ENCODE results near the gene IGFBP7. TPM values are rescaled to one million over a fixed set of nuclear protein-coding genes. Genes with fewer than 3 reads are reported as not detected.

Gene IGFBP7
- total RNA-seq, 2 experiments from 2014 or later: not detected

- POLR2A ChIA-PET: no interaction called here
- CTCF ChIA-PET: interaction anchor here (0.8 to 3.8 kb wide), 2 partner anchors 14 to 112 kb away, joined by 3 to 20 read pairs; no protein-coding TSS in a partner anchor
- H3K4me1 Mint-ChIP-seq (ENCODE audit: low read depth): no peaks in the 10 kb centered on the region
Observed at GRCh38 chr4:57149833-57150232, 39.6 kb upstream of the IGFBP7 start.

GRCh38 chr4:57148831-57149505 lies 38.8 kb upstream of the IGFBP7 start:
- intact Hi-C loops (cut with micrococcal nuclease): no loop called here
- Mint-ChIP-seq H3K9me3 (no peaks in the 10 kb centered on the region), H3K4me3 (no peak overlapping the region), H3K27me3 (peaks cover 4% of the 10 kb centered on the region), H3K27ac (no peak overlapping the region), H3K36me3 (ENCODE audit: low read depth) (no peaks in the 10 kb centered on the region), H3K4me1 (ENCODE audit: low read depth) (no peaks in the 10 kb centered on the region)
- DNase-seq: no peak
- no peak for TF ChIP-seq CTCF (IDR thresholded peaks at IDR 0.05)
- POLR2A ChIA-PET: no interaction called here
- ATAC-seq: no peak
- CTCF ChIA-PET: interaction anchor here (0.8 to 3.8 kb wide), 2 partner anchors 15 to 111 kb away, joined by 3 to 20 read pairs; no protein-coding TSS in a partner anchor

More at GRCh38 chr4:57149833-57150232, 39.6 kb upstream of the IGFBP7 start:
- peaks cover 8% of the 10 kb centered on the region for H3K27me3 Mint-ChIP-seq
- H3K27ac Mint-ChIP-seq: no peak overlapping the region
- no peak for ATAC-seq
- intact Hi-C loops (cut with micrococcal nuclease): no loop called here
- H3K9me3 Mint-ChIP-seq: no peaks in the 10 kb centered on the region
- no peak for TF ChIP-seq CTCF (IDR thresholded peaks at IDR 0.05)
- H3K4me3 Mint-ChIP-seq: no peak overlapping the region
- H3K36me3 Mint-ChIP-seq (ENCODE audit: low read depth): no peaks in the 10 kb centered on the region
- DNase-seq: no peak

GRCh38 chr4:57148177-57148576 lies 38.0 kb upstream of the IGFBP7 start:
- ChIA-PET POLR2A (interaction anchor here (0.6 kb wide), 1 partner anchor 37 kb away, joined by 3 read pairs; no protein-coding TSS in a partner anchor), CTCF (interaction anchor here (1.0 to 3.8 kb wide), 2 partner anchors 16 to 43 kb away, joined by 3 to 20 read pairs; no protein-coding TSS in a partner anchor)
- H3K4me1 Mint-ChIP-seq (ENCODE audit: low read depth): no peaks in the 10 kb centered on the region
- TF ChIP-seq CTCF (IDR thresholded peaks at IDR 0.05): no peak
- no peak for ATAC-seq
- peaks cover under 1% of the 10 kb centered on the region for H3K27me3 Mint-ChIP-seq
- intact Hi-C loops (cut with micrococcal nuclease): no loop called here
- no peaks in the 10 kb centered on the region for H3K9me3 Mint-ChIP-seq
- DNase-seq: no peak
- H3K36me3 Mint-ChIP-seq (ENCODE audit: low read depth): no peaks in the 10 kb centered on the region
- H3K4me3 Mint-ChIP-seq: no peak overlapping the region
- no peak overlapping the region for H3K27ac Mint-ChIP-seq

GRCh38 chr4:57147335-57148060 lies 37.3 kb upstream of the IGFBP7 start:
- CTCF ChIA-PET: interaction anchor here (1.0 to 3.8 kb wide), 2 partner anchors 16 to 44 kb away, joined by 3 to 20 read pairs; no protein-coding TSS in a partner anchor
- DNase-seq: no peak
- Mint-ChIP-seq H3K36me3 (ENCODE audit: low read depth) (no peaks in the 10 kb centered on the region), H3K27ac (no peak overlapping the region), H3K27me3 (no peaks in the 10 kb centered on the region), H3K4me3 (no peak overlapping the region), H3K4me1 (ENCODE audit: low read depth) (no peaks in the 10 kb centered on the region), H3K9me3 (no peaks in the 10 kb centered on the region)
- POLR2A ChIA-PET: interaction anchor here (0.6 kb wide), 1 partner anchor 36 kb away, joined by 3 read pairs; no protein-coding TSS in a partner anchor
- intact Hi-C loops (cut with micrococcal nuclease): no loop called here
- TF ChIP-seq CTCF (IDR thresholded peaks at IDR 0.05): no peak
- ATAC-seq: no peak

GRCh38 chr4:57146444-57146843 lies 36.3 kb upstream of the IGFBP7 start:
- no peaks in the 10 kb centered on the region for H3K4me1 Mint-ChIP-seq (ENCODE audit: low read depth)
- H3K4me3 Mint-ChIP-seq: no peak overlapping the region
- ChIA-PET POLR2A (no interaction called here), CTCF (interaction anchor here (2.7 kb wide), 1 partner anchor 17 kb away, joined by 11 read pairs; no protein-coding TSS in a partner anchor)
- no peak for TF ChIP-seq CTCF (IDR thresholded peaks at IDR 0.05)
- no peak for DNase-seq
- intact Hi-C loops (cut with micrococcal nuclease): no loop called here
- H3K36me3 Mint-ChIP-seq (ENCODE audit: low read depth): no peaks in the 10 kb centered on the region
- no peaks in the 10 kb centered on the region for H3K27me3 Mint-ChIP-seq
- ATAC-seq: no peak
- H3K27ac Mint-ChIP-seq: no peak overlapping the region
- no peaks in the 10 kb centered on the region for H3K9me3 Mint-ChIP-seq

Measured in activated CD8-positive, alpha-beta T cell treated with anti-CD3 and anti-CD28 coated beads for 36 hours (primary cell).